SK-N-SH treated with all-trans-retinoic acid at 6 μM for 48 hours (cell line): ENCODE results near the gene SUFU.

ENCODE experiments used
- ATAC-seq: fragments of 200-7000 bp; cut with Tn5 transposase; 3 replicates; pipeline ENCODE4 v1.9.1; 2020; ENCODE audit warnings: mild to moderate bottlenecking, moderate library complexity
- ARNTL ChIP-seq: fragments of 450-650 bp; formaldehyde crosslinking; IDR thresholded peaks from 2 replicates; pipeline ENCODE4 v1.5.0; 2020; ENCODE audit warnings: low read depth, mild to moderate bottlenecking, moderate library complexity, borderline replicate concordance
- BACH2 ChIP-seq: fragments of 250-450 bp; sonication (Bioruptor Pico); IDR thresholded peaks from 2 replicates; pipeline ENCODE4 v1.9.0; 2021; ENCODE audit warnings: mild to moderate bottlenecking, borderline replicate concordance
- CSRNP3 ChIP-seq: fragments of 250-450 bp; sonication (Bioruptor Pico); IDR thresholded peaks from 2 replicates; pipeline ENCODE4 v1.5.1; 2021; ENCODE audit warnings: mild to moderate bottlenecking, moderate library complexity
- ESRRG ChIP-seq: fragments of 250-450 bp; sonication (Bioruptor Pico); IDR thresholded peaks from 2 replicates; pipeline ENCODE4 v1.6.1; 2021; ENCODE audit warnings: mild to moderate bottlenecking
- GLIS3 ChIP-seq: fragments of 250-450 bp; sonication (Bioruptor Pico); IDR thresholded peaks from 2 replicates; pipeline ENCODE4 v1.5.0; 2020; ENCODE audit warnings: mild to moderate bottlenecking, moderate library complexity
- ISL1 ChIP-seq: fragments of 250-450 bp; sonication (Bioruptor Pico); IDR thresholded peaks from 2 replicates; pipeline ENCODE4 v2.1.2; 2022; ENCODE audit warnings: mild to moderate bottlenecking, moderate library complexity
- OSR1 ChIP-seq: fragments of 250-450 bp; sonication (Bioruptor Pico); IDR thresholded peaks from 2 replicates; pipeline ENCODE4 v1.8.0; 2022; ENCODE audit warnings: moderate library complexity, mild to moderate bottlenecking, inconsistent platforms
- POU6F1 ChIP-seq: fragments of 250-450 bp; sonication (Bioruptor Pico); IDR thresholded peaks from 2 replicates; pipeline ENCODE4 v1.8.0; 2021; ENCODE audit warnings: low read depth, mild to moderate bottlenecking, moderate library complexity, borderline replicate concordance
- PPARA ChIP-seq: fragments of 250-450 bp; sonication (Bioruptor Pico); IDR thresholded peaks from 2 replicates; pipeline ENCODE4 v1.5.0; 2020; ENCODE audit warnings: mild to moderate bottlenecking, borderline replicate concordance
- RARB ChIP-seq: fragments of 250-450 bp; sonication (Bioruptor Pico); IDR thresholded peaks from 2 replicates; pipeline ENCODE4 v1.8.0; 2021; ENCODE audit warnings: mild to moderate bottlenecking, moderate library complexity
- SNAI2 ChIP-seq: fragments of 250-450 bp; sonication (Bioruptor Pico); IDR thresholded peaks from 2 replicates; pipeline ENCODE4 v1.5.0; 2020; ENCODE audit warnings: mild to moderate bottlenecking, moderate library complexity
- TCF4 ChIP-seq: fragments of 250-450 bp; sonication (Bioruptor Pico); IDR thresholded peaks from 2 replicates; pipeline ENCODE4 v1.8.0; 2021; ENCODE audit warnings: mild to moderate bottlenecking, moderate library complexity, borderline replicate concordance
- TOX ChIP-seq: fragments of 250-450 bp; sonication (Bioruptor Pico); IDR thresholded peaks from 2 replicates; pipeline ENCODE4 v1.8.0; 2021; ENCODE audit warnings: mild to moderate bottlenecking, moderate library complexity, borderline replicate concordance
- TSHZ2 ChIP-seq: fragments of 250-450 bp; sonication (Bioruptor Pico); IDR thresholded peaks from 2 replicates; pipeline ENCODE4 v1.5.0; 2020; ENCODE audit warnings: mild to moderate bottlenecking, moderate library complexity
- ZC3H10 ChIP-seq: fragments of 250-450 bp; sonication (Bioruptor Pico); IDR thresholded peaks from 2 replicates; pipeline ENCODE4 v1.5.1; 2021; ENCODE audit warnings: mild to moderate bottlenecking, moderate library complexity
- ZFP3 ChIP-seq: fragments of 250-450 bp; sonication (Bioruptor Pico); IDR thresholded peaks from 2 replicates; pipeline ENCODE4 v1.5.0; 2020; ENCODE audit warnings: mild to moderate bottlenecking, moderate library complexity
- ZNF565 ChIP-seq: fragments of 450-650 bp; formaldehyde crosslinking; conservative IDR thresholded peaks from 2 replicates; pipeline ENCODE4 v1.5.0; 2020; ENCODE audit warnings: low read depth, mild to moderate bottlenecking, moderate library complexity
- ZNF70 ChIP-seq: fragments of 450-650 bp; formaldehyde crosslinking; IDR thresholded peaks from 2 replicates; pipeline ENCODE4 v1.5.0; 2020; ENCODE audit warnings: mild to moderate bottlenecking, moderate library complexity
- ZNF8 ChIP-seq: fragments of 450-650 bp; formaldehyde crosslinking; IDR thresholded peaks from 2 replicates; pipeline ENCODE4 v1.5.0; 2020; ENCODE audit warnings: mild to moderate bottlenecking, moderate library complexity
- TF ChIP-seq, protein P1 (sequence below): fragments of 250-450 bp; sonication (Bioruptor Pico); IDR thresholded peaks from 2 replicates; pipeline ENCODE4 v1.5.1; 2020; ENCODE audit warnings: low read depth, mild to moderate bottlenecking, moderate library complexity
- TF ChIP-seq, protein P2 (sequence below): fragments of 250-450 bp; sonication (Bioruptor Pico); IDR thresholded peaks from 2 replicates; pipeline ENCODE4 v1.8.0; 2020; ENCODE audit warnings: mild to moderate bottlenecking, moderate library complexity, borderline replicate concordance

Gene SUFU

GRCh38 chr10:102475451-102476040 is 28.2 kb upstream of the SUFU start:
- TF ChIP-seq OSR1 (CRISPR knock-in tag), result no peak
- TF ChIP-seq POU6F1 (CRISPR knock-in tag), result no peak
- TF ChIP-seq ZNF70 (CRISPR knock-in tag), result no peak
- TF ChIP-seq, all 23 proteins: peak for 0
- ATAC-seq, result no peak

DNA sequence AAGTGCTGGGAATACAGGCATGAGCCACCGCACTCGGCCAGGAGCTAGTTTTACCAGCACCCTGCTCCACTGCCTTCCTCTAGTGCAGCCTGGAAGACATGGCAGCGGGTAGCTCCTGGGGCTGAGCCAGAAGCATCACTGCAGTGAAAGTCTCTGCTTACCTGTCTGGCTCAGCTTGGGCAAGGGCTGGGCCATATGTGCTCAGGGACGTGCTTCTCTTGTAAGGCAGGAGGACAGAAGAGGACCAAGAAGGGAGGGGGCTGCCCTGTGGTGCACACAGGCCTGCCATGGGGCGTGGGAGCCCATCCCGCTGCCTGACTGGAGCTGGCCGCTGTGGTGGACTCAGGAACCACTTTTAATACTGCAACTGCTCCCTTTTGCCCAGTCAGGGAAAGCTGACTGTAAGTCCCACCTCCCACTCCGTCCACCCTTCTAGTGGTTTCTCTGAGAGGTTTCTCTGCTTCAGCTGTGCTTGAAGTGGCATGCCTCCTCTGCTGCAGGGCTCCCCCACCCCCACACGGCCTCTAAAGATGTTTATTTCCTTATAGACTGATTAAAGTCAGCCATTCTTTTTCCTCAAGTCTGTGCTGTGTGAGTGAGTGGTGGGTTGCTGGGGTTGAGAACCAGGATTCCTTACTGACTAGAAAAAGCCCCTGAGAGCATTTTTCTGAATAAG is 27.2 kb upstream of the SUFU start:
- no peak for ATAC-seq
- TF ChIP-seq ZNF70 (CRISPR knock-in tag), result no peak
- TF ChIP-seq ZNF565, result no peak
- TF ChIP-seq TCF4 (CRISPR knock-in tag), result no peak
- TF ChIP-seq ZC3H10 (CRISPR knock-in tag), result no peak
- no peak for TF ChIP-seq ZFP3 (CRISPR knock-in tag)
- TF ChIP-seq RARB (CRISPR knock-in tag), result no peak
- TF ChIP-seq ARNTL (CRISPR knock-in tag), result no peak
- TF ChIP-seq TOX (CRISPR knock-in tag), result no peak
- TF ChIP-seq POU6F1 (CRISPR knock-in tag), result no peak
- no peak for TF ChIP-seq OSR1 (CRISPR knock-in tag)
- no peak for TF ChIP-seq ZNF8
- no peak for TF ChIP-seq CSRNP3 (CRISPR knock-in tag)
- no peak for TF ChIP-seq BACH2 (CRISPR knock-in tag)
- no peak for TF ChIP-seq ESRRG (CRISPR knock-in tag)
- TF ChIP-seq, all 23 proteins: peak for 0

DNA sequence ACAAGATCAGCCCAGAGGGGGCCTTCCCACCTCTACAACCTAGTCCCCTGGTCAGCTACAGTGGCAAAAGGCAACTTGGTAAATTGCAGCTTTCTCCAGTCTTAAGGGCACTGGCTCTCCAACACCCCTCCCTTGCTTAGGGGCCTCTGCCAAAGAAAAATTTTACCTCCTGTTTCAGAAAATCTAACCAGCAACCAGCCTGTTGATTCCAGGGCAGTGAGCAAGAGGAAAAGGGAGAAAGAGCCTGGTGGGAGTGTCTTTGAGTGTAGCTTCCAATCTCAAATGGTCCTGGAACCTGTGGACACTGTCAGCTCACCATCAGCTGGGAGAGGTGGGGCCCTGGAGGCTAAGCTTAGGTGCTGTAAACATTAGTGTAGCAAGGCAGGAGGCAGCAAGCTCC is 24.1 kb upstream of the SUFU start:
- ATAC-seq, result no peak
- TF ChIP-seq ZNF70 (CRISPR knock-in tag) (no peak), TOX (CRISPR knock-in tag) (no peak), PPARA (CRISPR knock-in tag) (no peak), GLIS3 (CRISPR knock-in tag) (no peak), SNAI2 (CRISPR knock-in tag) (no peak), BACH2 (CRISPR knock-in tag) (no peak), ZNF8 (no peak), CSRNP3 (CRISPR knock-in tag) (no peak), RARB (CRISPR knock-in tag) (no peak), ARNTL (CRISPR knock-in tag) (no peak), ZNF565 (no peak), TSHZ2 (CRISPR knock-in tag) (no peak), ZC3H10 (CRISPR knock-in tag) (no peak), POU6F1 (CRISPR knock-in tag) (no peak), ESRRG (CRISPR knock-in tag) (no peak), ISL1 (no peak)
- TF ChIP-seq, protein P1, sequence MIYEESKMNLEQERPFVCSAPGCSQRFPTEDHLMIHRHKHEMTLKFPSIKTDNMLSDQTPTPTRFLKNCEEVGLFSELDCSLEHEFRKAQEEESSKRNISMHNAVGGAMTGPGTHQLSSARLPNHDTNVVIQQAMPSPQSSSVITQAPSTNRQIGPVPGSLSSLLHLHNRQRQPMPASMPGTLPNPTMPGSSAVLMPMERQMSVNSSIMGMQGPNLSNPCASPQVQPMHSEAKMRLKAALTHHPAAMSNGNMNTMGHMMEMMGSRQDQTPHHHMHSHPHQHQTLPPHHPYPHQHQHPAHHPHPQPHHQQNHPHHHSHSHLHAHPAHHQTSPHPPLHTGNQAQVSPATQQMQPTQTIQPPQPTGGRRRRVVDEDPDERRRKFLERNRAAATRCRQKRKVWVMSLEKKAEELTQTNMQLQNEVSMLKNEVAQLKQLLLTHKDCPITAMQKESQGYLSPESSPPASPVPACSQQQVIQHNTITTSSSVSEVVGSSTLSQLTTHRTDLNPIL, result no peak
- TF ChIP-seq, protein P2, sequence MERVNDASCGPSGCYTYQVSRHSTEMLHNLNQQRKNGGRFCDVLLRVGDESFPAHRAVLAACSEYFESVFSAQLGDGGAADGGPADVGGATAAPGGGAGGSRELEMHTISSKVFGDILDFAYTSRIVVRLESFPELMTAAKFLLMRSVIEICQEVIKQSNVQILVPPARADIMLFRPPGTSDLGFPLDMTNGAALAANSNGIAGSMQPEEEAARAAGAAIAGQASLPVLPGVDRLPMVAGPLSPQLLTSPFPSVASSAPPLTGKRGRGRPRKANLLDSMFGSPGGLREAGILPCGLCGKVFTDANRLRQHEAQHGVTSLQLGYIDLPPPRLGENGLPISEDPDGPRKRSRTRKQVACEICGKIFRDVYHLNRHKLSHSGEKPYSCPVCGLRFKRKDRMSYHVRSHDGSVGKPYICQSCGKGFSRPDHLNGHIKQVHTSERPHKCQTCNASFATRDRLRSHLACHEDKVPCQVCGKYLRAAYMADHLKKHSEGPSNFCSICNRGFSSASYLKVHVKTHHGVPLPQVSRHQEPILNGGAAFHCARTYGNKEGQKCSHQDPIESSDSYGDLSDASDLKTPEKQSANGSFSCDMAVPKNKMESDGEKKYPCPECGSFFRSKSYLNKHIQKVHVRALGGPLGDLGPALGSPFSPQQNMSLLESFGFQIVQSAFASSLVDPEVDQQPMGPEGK (CRISPR knock-in tag), result no peak
